CD14-positive monocyte (primary cell): ENCODE measurements around the gene LRRFIP1. TPM values are rescaled to one million over a fixed set of nuclear protein-coding genes. Genes with fewer than 3 reads are reported as not detected.
A peak's percentile ranks its signal among the peaks of the same experiment; 100 is the strongest.

Experiments
- DNase-seq, 3 donors: peaks; one replicate each; pipeline ENCODE4 v3.0.0-alpha.2; 2011 to 2022
- H2AFZ ChIP-seq: 2 replicates; pipeline ENCODE4 v1.6.0; 2012; ENCODE audit warnings: mild to moderate bottlenecking, low read depth, low read length, inconsistent platforms; ENCODE audit not compliant: insufficient read depth, poor library complexity, severe bottlenecking
- H3K27ac ChIP-seq, 2 donors: 1 replicate in 1 of 2; 2 replicates in 1 of 2; pipeline ENCODE4 v1.5.1; 2012 to 2013; ENCODE audit warnings: low read length in 2 of 2, control low read depth in 1 of 2, inconsistent platforms in 1 of 2, low read depth in 1 of 2, mild to moderate bottlenecking in 1 of 2
- H3K27me3 ChIP-seq, 2 donors: one replicate each; pipeline versions ENCODE4 v1.6.0 to v1.6.1; 2011 to 2013; ENCODE audit warnings: low read length in 2 of 2; ENCODE audit not compliant: control insufficient read depth in 2 of 2, insufficient read depth in 2 of 2
- H3K36me3 ChIP-seq, 2 donors: replicated peaks in 1 of 2; 1 replicate in 1 of 2; 2 replicates in 1 of 2; pipeline versions ENCODE4 v1.5.1 to v1.6.1; 2012 to 2013; ENCODE audit warnings: low read length in 2 of 2, control low read depth in 1 of 2, inconsistent platforms in 1 of 2, mild to moderate bottlenecking in 1 of 2; ENCODE audit not compliant: insufficient read depth in 2 of 2, control insufficient read depth in 1 of 2
- H3K4me1 ChIP-seq, 2 donors: 1 replicate in 1 of 2; 2 replicates in 1 of 2; pipeline versions ENCODE4 v1.5.1 to v1.6.1; 2012 to 2013; ENCODE audit warnings: low read length in 2 of 2, control low read depth in 1 of 2, inconsistent platforms in 1 of 2, mild to moderate bottlenecking in 1 of 2, moderate library complexity in 1 of 2; ENCODE audit not compliant: insufficient read depth in 2 of 2, control insufficient read depth in 1 of 2
- H3K4me2 ChIP-seq: replicated peaks from 2 replicates; pipeline ENCODE3; 2012; ENCODE audit warnings: low read length, moderate library complexity, mild to moderate bottlenecking; ENCODE audit not compliant: poor library complexity, severe bottlenecking; ENCODE audit errors: extremely low read depth
- H3K4me3 ChIP-seq, 3 experiments: fragments of 200-600 bp in 1 of 3; sonication (generic) in 1 of 3; replicated peaks in 1 of 3; 1 replicate in 2 of 3; 2 replicates in 1 of 3; pipeline ENCODE4 v1.5.1; 2011 to 2013; ENCODE audit warnings: low read length in 3 of 3, mild to moderate bottlenecking in 3 of 3, control low read depth in 2 of 3, low read depth in 2 of 3, inconsistent platforms in 1 of 3, moderate library complexity in 1 of 3
- H3K79me2 ChIP-seq: 2 replicates; pipeline ENCODE4 v1.6.0; 2012; ENCODE audit warnings: mild to moderate bottlenecking, control low read depth, inconsistent platforms, low read length, moderate library complexity; ENCODE audit not compliant: insufficient read depth
- H3K9ac ChIP-seq: 2 replicates; pipeline ENCODE4 v1.6.0; 2017; ENCODE audit warnings: low read length, mild to moderate bottlenecking; ENCODE audit not compliant: insufficient read depth, poor library complexity, severe bottlenecking
- H3K9me3 ChIP-seq, 2 donors: replicated peaks in 1 of 2; 1 replicate in 1 of 2; 2 replicates in 1 of 2; pipeline versions ENCODE4 v1.5.1 to v1.6.1; 2012 to 2013; ENCODE audit warnings: low read length in 2 of 2, control low read depth in 1 of 2; ENCODE audit not compliant: control insufficient read depth in 1 of 2, insufficient read depth in 1 of 2
- H4K20me1 ChIP-seq: 2 replicates; pipeline ENCODE4 v1.6.0; 2012; ENCODE audit warnings: mild to moderate bottlenecking, low read length, control low read depth, moderate library complexity; ENCODE audit not compliant: insufficient read depth
- H3K27ac Mint-ChIP-seq, 7 donors: one replicate each; pipeline ENCODE4 v1.8.0; 2020; ENCODE audit warnings: mild to moderate bottlenecking in 7 of 7, mixed read lengths in 7 of 7, moderate library complexity in 6 of 7, inconsistent platforms in 2 of 7
- H3K27me3 Mint-ChIP-seq, 3 donors: one replicate each; pipeline ENCODE4 v1.8.0; 2021 to 2022; ENCODE audit warnings: low read depth in 3 of 3, mild to moderate bottlenecking in 3 of 3, mixed read lengths in 3 of 3, moderate library complexity in 3 of 3, inconsistent platforms in 1 of 3
- H3K36me3 Mint-ChIP-seq, 2 donors: one replicate each; pipeline ENCODE4 v1.8.0; 2020; ENCODE audit warnings: mixed read lengths in 2 of 2, inconsistent platforms in 1 of 2, mild to moderate bottlenecking in 1 of 2
- H3K4me1 Mint-ChIP-seq: one replicate; pipeline ENCODE4 v1.8.0; 2020; ENCODE audit warnings: mild to moderate bottlenecking, mixed read lengths
- H3K4me3 Mint-ChIP-seq, 2 donors: one replicate each; pipeline ENCODE4 v1.8.0; 2020; ENCODE audit warnings: mild to moderate bottlenecking in 2 of 2, mixed read lengths in 2 of 2, moderate library complexity in 1 of 2
- H3K9me3 Mint-ChIP-seq, 7 donors: one replicate each; pipeline ENCODE4 v1.8.0; 2020 to 2022; ENCODE audit warnings: mixed read lengths in 7 of 7, mild to moderate bottlenecking in 6 of 7, moderate library complexity in 6 of 7, inconsistent platforms in 2 of 7
- WGBS: methylation state at CpG from one replicate; pipeline ENCODE4 v1.1.5; 2013; ENCODE audit warnings: missing lambda C conversion rate; ENCODE audit not compliant: insufficient coverage; 5-methylcytosine and 5-hydroxymethylcytosine counted together
- intact Hi-C, 2 donors: fragments of 100-400 bp; cut with micrococcal nuclease; formaldehyde crosslinking; loops; one replicate each; pipeline versions ENCODE4 v1.15.0 to v1.15.1; 2023
- polyA plus RNA-seq, 3 donors: library from polyadenylated mRNA; depleted of rRNA in 1 of 3; unstranded in 2 of 3; stranded (reverse) in 1 of 3; fragments of 300-500 nt in 2 of 3; fragments of >200 nt in 1 of 3; fragmentation: Illumina TruSeq in 2 of 3; gene quantifications; 1 replicate in 2 of 3; 2 replicates in 1 of 3; pipeline ENCODE4 v1.2.3, GENCODE V29; 2012 to 2021
- TF ChIP-seq, protein P1 (sequence below): fragments of 200-600 bp; IDR thresholded peaks from one replicate; pipeline ENCODE4 v1.8.0; 2022; ENCODE audit warnings: antibody characterized with exemption, mild to moderate bottlenecking

LRRFIP1 gene
- polyA plus RNA-seq, 3 donors = 67.3 to 148 (median 98.3) TPM

GRCh38 chr2:237590272-237591140 lies 36.9 kb upstream of the LRRFIP1 start, which contains the start of gene RAB17:
RAB17 (minus strand) TSS chr2:237590734; CDS start chr2:237586154, 4,580 bp downstream.
- Mint-ChIP-seq H3K36me3 (no peaks in the 10 kb centered on the region), H3K9me3 (peaks cover 0 to 6% (median 0%) of the 10 kb centered on the region in 7 donors), H3K27ac (peak within 1 kb of the TSS; percentile 61 to 86 (median 76)), H3K27me3 (peaks cover 5 to 7% (median 7%) of the 10 kb centered on the region in 3 donors), H3K4me1 (peaks cover 14% of the 10 kb centered on the region), H3K4me3 (peak within 1 kb of the TSS; percentile 81 to 86)
- Histone ChIP-seq H4K20me1 (no peaks in the 10 kb centered on the region), H3K36me3 (no peaks in the 10 kb centered on the region), H3K27me3 (no peaks in the 10 kb centered on the region), H3K79me2 (no peaks in the 10 kb centered on the region), H3K4me3 (peak within 1 kb of the TSS; percentile 24 to 71 (median 35)), H3K9ac (no peak within 1 kb of the TSS), H3K27ac (peak within 1 kb of the TSS in 1 of 2 donors; percentile 43), H2AFZ (peak within 1 kb of the TSS; percentile 88), H3K4me2 (peak within 1 kb of the TSS; percentile 76), H3K4me1 (peaks cover 12 to 15% of the 10 kb centered on the region in 2 donors), H3K9me3 (no peaks in the 10 kb centered on the region)
- 94% methylated on average over 16 of the region's 16 CpGs for WGBS
- TF ChIP-seq, protein P1, sequence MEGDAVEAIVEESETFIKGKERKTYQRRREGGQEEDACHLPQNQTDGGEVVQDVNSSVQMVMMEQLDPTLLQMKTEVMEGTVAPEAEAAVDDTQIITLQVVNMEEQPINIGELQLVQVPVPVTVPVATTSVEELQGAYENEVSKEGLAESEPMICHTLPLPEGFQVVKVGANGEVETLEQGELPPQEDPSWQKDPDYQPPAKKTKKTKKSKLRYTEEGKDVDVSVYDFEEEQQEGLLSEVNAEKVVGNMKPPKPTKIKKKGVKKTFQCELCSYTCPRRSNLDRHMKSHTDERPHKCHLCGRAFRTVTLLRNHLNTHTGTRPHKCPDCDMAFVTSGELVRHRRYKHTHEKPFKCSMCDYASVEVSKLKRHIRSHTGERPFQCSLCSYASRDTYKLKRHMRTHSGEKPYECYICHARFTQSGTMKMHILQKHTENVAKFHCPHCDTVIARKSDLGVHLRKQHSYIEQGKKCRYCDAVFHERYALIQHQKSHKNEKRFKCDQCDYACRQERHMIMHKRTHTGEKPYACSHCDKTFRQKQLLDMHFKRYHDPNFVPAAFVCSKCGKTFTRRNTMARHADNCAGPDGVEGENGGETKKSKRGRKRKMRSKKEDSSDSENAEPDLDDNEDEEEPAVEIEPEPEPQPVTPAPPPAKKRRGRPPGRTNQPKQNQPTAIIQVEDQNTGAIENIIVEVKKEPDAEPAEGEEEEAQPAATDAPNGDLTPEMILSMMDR = no peak
- no peak for DNase-seq
- intact Hi-C loops = no loop called here

DNA sequence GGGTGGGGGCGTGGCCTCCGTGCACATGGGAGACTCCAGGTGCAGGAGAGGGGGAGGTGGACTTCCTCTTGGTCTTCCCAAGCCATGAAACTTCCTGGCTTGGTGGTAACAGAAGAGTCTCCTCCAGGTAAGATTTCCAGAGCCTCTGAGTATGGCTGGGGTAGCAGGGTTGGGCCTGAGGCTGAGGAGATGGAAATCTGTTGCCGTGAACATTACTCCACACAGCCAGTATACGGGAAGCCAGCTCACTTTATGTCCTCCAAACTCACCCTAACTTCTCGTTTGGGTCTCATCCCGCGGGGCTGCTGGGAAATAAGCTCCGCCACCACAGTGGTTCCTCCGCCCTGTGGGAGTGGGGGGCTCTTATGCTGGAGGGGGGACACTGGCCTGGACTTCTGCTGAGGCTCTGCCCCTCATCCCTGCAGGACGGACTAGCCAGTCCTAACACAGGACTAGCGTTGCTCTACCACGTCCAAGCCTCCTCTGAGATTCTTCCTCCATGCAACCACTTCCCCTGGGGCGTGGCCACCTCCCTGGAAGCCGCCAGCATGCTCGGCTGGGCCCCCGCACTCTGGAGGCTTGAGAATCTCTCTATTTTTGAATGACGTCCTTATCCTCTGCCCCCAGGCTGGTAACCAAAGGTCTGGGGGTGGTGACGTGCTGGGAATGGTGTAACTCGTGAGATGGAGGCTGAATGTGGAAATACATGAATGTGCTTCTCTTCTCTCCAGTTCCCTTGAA lies 36.1 kb upstream of the LRRFIP1 start:
- Mint-ChIP-seq H3K27ac (peak overlapping the region; percentile 61 to 86 (median 76)), H3K27me3 (peaks cover 5 to 7% (median 7%) of the 10 kb centered on the region in 3 donors), H3K4me3 (peak overlapping the region; percentile 81 to 86), H3K36me3 (no peaks in the 10 kb centered on the region), H3K9me3 (peaks cover 0 to 6% (median 0%) of the 10 kb centered on the region in 7 donors), H3K4me1 (peaks cover 16% of the 10 kb centered on the region)
- Histone ChIP-seq H3K79me2 (no peaks in the 10 kb centered on the region), H3K4me2 (peak overlapping the region; percentile 76), H3K9me3 (no peaks in the 10 kb centered on the region), H4K20me1 (no peaks in the 10 kb centered on the region), H3K4me1 (peaks cover 14 to 19% of the 10 kb centered on the region in 2 donors), H3K9ac (no peak overlapping the region), H3K36me3 (no peaks in the 10 kb centered on the region), H3K4me3 (peak overlapping the region; percentile 24 to 71 (median 35)), H3K27ac (peak overlapping the region in 1 of 2 donors; percentile 43), H2AFZ (peak overlapping the region; percentile 88), H3K27me3 (no peaks in the 10 kb centered on the region)
- WGBS = 27% methylated on average over 5 of the region's 19 CpGs
- intact Hi-C loops = no loop called here
- DNase-seq = peak; percentile 33 to 63 (median 45)
- TF ChIP-seq, protein P1 = no peak
